ENCODE measurements around the gene TBC1D5.

TBC1D5 gene

DNA sequence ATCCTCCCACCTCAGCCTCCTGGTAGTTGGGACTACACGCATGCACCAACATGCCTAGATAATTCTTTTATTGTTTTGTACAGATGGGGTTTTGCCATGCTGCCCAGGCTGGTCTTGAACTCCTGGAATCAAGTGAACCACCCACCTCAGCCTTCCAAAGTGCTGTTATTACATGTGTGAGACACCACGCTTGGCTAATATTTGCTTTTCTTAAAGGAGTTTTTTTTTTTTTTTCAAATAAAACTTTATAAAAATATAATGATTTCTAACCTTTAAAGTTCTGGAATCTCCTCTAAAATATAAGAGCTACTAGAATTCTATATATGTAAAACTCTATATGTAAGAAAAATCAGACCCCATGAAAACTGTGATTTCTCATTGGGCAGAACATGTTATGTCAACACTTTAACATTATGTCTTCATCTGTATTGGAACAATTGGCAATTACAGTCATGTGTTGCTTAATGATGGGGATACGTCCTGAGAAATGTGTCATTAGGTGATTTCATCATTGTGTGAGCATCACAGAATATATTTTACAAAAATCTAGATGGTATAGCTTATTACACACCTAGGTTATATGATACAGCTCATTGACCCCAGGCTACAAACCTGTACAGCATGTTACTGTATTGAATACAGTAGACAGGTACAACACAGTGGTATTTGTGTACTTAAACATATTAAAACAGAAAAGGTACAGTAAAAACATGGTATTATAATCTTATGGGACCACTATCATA lies 480.6 kb downstream of the TBC1D5 start:
- Histone ChIP-seq H3K27me3 (ENCODE audit: control insufficient read depth in 1 of 2, insufficient read depth in 2 of 2, low read length in 2 of 2) (no peaks in the 10 kb centered on the region), H3K4me3 (ENCODE audit: low read depth in 1 of 2, low read length in 2 of 2) (no peak overlapping the region), H3K9me3 (ENCODE audit: low read length) (no peaks in the 10 kb centered on the region), H3K36me3 (ENCODE audit: insufficient read depth, low read length) (no peaks in the 10 kb centered on the region), H3K4me1 (ENCODE audit: insufficient read depth, low read length) (no peaks in the 10 kb centered on the region), H3K27ac (ENCODE audit: low read depth, low read length) (no peak overlapping the region), H3K9ac (ENCODE audit: low read length) (no peak overlapping the region)

DNA sequence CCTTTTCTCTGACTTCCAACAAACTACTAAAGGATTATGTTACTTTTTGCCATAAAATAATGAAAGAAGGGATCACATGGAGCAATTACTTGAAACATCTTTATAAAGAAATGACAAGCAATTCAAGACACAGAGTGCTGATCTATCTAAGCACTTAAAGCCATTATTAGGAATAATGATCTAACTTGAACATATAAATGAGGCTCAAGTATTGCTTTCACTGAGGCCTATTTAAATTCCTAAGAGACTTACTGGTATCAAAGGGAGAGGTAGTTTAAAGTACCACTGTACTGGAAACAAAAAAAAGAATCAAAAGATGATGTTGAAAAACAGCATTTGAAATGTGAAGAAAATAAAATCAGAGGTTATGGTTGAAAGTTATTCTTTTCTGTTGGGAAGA lies 482.2 kb downstream of the TBC1D5 start:
- H3K27ac ChIP-seq (ENCODE audit: low read depth, low read length), result no peak overlapping the region
- no peak overlapping the region for H3K9ac ChIP-seq (ENCODE audit: low read length)
- no peaks in the 10 kb centered on the region for H3K9me3 ChIP-seq (ENCODE audit: low read length)
- no peaks in the 10 kb centered on the region for H3K4me1 ChIP-seq (ENCODE audit: insufficient read depth, low read length)
- H3K4me3 ChIP-seq (ENCODE audit: low read depth in 1 of 2, low read length in 2 of 2), result no peak overlapping the region
- H3K27me3 ChIP-seq (ENCODE audit: control insufficient read depth in 1 of 2, insufficient read depth in 2 of 2, low read length in 2 of 2), result no peaks in the 10 kb centered on the region
- no peaks in the 10 kb centered on the region for H3K36me3 ChIP-seq (ENCODE audit: insufficient read depth, low read length)

DNA sequence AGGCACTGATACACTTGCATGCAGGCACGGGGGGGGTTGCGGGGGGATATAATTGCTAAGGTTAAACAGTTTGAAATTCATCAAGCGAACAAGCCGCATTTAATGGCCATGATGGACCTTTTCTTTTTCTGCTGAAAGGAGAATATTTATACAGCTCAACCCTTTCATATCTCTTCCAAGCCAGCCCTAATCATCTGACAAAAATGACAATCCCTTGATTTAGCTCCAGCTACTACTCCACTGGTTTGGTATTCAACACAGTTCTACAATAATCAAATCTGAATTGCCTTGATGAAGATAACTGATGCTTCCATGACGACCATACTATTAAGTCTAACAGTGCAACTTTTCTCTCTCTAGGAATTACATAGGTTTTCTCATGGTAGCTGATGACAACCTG lies 482.7 kb downstream of the TBC1D5 start:
- Histone ChIP-seq H3K27ac (ENCODE audit: low read depth, low read length) (no peak overlapping the region), H3K9me3 (ENCODE audit: low read length) (no peaks in the 10 kb centered on the region), H3K4me3 (ENCODE audit: low read depth in 1 of 2, low read length in 2 of 2) (no peak overlapping the region), H3K36me3 (ENCODE audit: insufficient read depth, low read length) (no peaks in the 10 kb centered on the region), H3K4me1 (ENCODE audit: insufficient read depth, low read length) (no peaks in the 10 kb centered on the region), H3K9ac (ENCODE audit: low read length) (no peak overlapping the region), H3K27me3 (ENCODE audit: control insufficient read depth in 1 of 2, insufficient read depth in 2 of 2, low read length in 2 of 2) (no peaks in the 10 kb centered on the region)

DNA sequence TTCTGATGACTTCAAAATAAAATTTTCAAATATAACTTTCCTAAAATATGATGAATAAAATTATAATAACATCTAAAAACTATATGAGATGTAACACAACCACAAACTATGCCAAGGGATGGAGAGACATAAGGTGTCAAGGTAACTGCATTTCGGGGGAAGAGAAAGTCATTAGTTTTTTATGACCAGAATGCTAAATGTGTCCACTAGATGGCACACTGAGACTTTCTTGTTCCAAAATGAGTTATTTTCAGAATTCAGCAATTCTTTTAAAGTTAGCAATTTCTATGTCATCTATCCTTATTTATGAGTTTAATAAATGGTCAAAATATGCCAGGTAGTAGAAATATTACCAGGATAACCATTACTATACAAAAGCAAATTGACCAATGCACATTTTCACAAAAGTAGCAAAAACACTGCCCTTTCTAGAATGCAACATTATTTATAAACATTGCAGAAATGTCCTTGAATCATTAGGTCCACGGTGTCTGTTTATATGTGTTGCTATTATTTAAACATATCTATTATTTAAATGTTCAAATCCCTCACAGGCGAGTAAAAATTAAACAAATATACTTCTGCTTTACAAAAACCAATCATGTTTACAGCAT lies 483.5 kb downstream of the TBC1D5 start:
- Histone ChIP-seq H3K36me3 (ENCODE audit: insufficient read depth, low read length) (no peaks in the 10 kb centered on the region), H3K4me1 (ENCODE audit: insufficient read depth, low read length) (no peaks in the 10 kb centered on the region), H3K27ac (ENCODE audit: low read depth, low read length) (no peak overlapping the region), H3K9me3 (ENCODE audit: low read length) (no peaks in the 10 kb centered on the region), H3K9ac (ENCODE audit: low read length) (no peak overlapping the region), H3K27me3 (ENCODE audit: control insufficient read depth in 1 of 2, insufficient read depth in 2 of 2, low read length in 2 of 2) (no peaks in the 10 kb centered on the region), H3K4me3 (ENCODE audit: low read depth in 1 of 2, low read length in 2 of 2) (no peak overlapping the region)

DNA sequence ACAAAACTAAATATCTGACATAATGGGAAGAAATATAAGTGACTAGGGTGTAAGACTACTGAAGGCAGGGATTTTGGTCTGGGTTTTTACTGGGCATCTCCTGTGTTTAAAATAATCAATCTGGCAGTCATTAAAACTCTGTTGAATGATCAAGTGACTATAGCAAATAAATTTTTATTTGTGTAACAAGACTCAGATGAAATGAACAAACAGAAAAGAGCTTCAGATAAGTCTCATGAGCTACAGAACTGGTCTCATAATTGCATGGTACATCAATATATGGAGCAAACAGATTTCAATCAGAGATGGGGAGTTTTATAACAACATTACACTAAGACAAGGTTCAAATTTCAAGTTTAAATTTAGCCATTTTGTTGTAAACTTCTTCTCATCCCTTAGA lies 485.2 kb downstream of the TBC1D5 start:
- no peaks in the 10 kb centered on the region for H3K27me3 ChIP-seq (ENCODE audit: control insufficient read depth in 1 of 2, insufficient read depth in 2 of 2, low read length in 2 of 2)
- no peak overlapping the region for H3K27ac ChIP-seq (ENCODE audit: low read depth, low read length)

DNA sequence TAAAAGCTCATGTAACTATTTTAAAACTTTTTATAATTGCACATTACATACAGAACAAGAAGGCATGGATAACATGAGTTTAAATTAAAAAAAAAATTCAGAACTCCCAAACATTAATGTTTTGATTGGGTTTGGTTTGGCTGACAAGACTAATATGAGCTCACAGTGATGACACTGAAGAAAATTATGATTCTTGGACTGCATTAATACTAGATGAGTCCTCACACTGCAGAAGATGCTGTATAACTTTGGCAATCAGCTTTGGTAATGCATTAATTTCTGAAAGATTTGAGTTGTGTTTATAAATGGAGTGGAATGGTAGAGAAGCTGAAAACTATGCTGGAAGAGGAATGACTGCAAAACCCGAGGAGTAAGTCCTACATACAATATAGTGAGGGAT lies 498.8 kb downstream of the TBC1D5 start:
- no peaks in the 10 kb centered on the region for H3K27me3 ChIP-seq (ENCODE audit: control insufficient read depth in 1 of 2, insufficient read depth in 2 of 2, low read length in 2 of 2)
- H3K36me3 ChIP-seq (ENCODE audit: insufficient read depth, low read length), result no peaks in the 10 kb centered on the region
- H3K9ac ChIP-seq (ENCODE audit: low read length), result no peak overlapping the region
- H3K4me3 ChIP-seq (ENCODE audit: low read depth in 1 of 2, low read length in 2 of 2), result no peak overlapping the region
- no peaks in the 10 kb centered on the region for H3K4me1 ChIP-seq (ENCODE audit: insufficient read depth, low read length)
- H3K27ac ChIP-seq (ENCODE audit: low read depth, low read length), result no peak overlapping the region
- H3K9me3 ChIP-seq (ENCODE audit: low read length), result no peaks in the 10 kb centered on the region

More for the DNA sequence above, 485.2 kb downstream of the TBC1D5 start:
- Histone ChIP-seq H3K4me3 (ENCODE audit: low read depth in 1 of 2, low read length in 2 of 2) (no peak overlapping the region), H3K36me3 (ENCODE audit: insufficient read depth, low read length) (no peaks in the 10 kb centered on the region), H3K4me1 (ENCODE audit: insufficient read depth, low read length) (no peaks in the 10 kb centered on the region), H3K9me3 (ENCODE audit: low read length) (no peaks in the 10 kb centered on the region), H3K9ac (ENCODE audit: low read length) (no peak overlapping the region)

DNA sequence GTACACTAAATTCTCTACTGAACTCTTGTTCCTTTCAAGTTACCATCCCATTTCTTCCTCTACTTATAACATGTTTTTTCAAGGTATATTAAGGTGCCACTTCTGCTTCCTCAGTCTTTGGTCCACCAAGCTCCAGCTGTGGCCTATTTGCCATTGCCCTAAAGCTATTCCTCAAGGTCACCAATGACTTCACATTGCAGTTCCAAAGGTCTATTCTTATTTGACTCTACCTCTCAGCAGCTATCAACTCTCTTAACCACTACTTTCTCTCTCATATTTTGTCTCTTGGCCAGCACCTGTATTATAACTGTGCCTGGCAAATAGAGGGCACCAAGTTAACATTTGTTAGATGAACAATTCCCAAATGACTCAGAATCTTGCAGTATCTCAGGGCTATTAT lies 503.0 kb downstream of the TBC1D5 start:
- no peak overlapping the region for H3K27ac ChIP-seq (ENCODE audit: low read depth, low read length)
- no peaks in the 10 kb centered on the region for H3K36me3 ChIP-seq (ENCODE audit: insufficient read depth, low read length)
- no peak overlapping the region for H3K9ac ChIP-seq (ENCODE audit: low read length)
- H3K9me3 ChIP-seq (ENCODE audit: low read length), result no peaks in the 10 kb centered on the region
- no peak overlapping the region for H3K4me3 ChIP-seq (ENCODE audit: low read depth in 1 of 2, low read length in 2 of 2)
- no peaks in the 10 kb centered on the region for H3K27me3 ChIP-seq (ENCODE audit: control insufficient read depth in 1 of 2, insufficient read depth in 2 of 2, low read length in 2 of 2)
- no peaks in the 10 kb centered on the region for H3K4me1 ChIP-seq (ENCODE audit: insufficient read depth, low read length)

DNA sequence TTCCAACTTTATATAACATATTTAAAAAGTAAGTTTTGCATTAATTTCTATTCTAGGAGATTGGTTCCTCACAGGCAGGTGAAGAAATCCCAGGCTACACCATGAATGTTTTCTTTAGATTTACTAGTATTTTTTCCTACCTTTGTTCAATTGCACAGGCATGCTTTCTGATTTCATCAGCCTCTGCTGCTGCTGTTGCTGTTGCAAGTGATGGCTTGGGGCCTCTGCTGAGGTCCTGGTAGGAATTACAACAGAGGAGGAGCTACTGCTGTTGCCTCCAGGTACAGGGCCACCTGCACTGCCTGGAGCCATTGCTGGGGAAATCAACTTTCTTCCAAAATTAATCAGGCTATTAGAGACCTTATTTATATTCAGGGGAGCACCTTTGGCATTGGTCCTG lies 504.4 kb downstream of the TBC1D5 start:
- Histone ChIP-seq H3K27me3 (ENCODE audit: control insufficient read depth in 1 of 2, insufficient read depth in 2 of 2, low read length in 2 of 2) (no peaks in the 10 kb centered on the region), H3K9me3 (ENCODE audit: low read length) (no peaks in the 10 kb centered on the region), H3K4me3 (ENCODE audit: low read depth in 1 of 2, low read length in 2 of 2) (no peak overlapping the region), H3K36me3 (ENCODE audit: insufficient read depth, low read length) (no peaks in the 10 kb centered on the region), H3K27ac (ENCODE audit: low read depth, low read length) (no peak overlapping the region), H3K4me1 (ENCODE audit: insufficient read depth, low read length) (no peaks in the 10 kb centered on the region), H3K9ac (ENCODE audit: low read length) (no peak overlapping the region)

DNA sequence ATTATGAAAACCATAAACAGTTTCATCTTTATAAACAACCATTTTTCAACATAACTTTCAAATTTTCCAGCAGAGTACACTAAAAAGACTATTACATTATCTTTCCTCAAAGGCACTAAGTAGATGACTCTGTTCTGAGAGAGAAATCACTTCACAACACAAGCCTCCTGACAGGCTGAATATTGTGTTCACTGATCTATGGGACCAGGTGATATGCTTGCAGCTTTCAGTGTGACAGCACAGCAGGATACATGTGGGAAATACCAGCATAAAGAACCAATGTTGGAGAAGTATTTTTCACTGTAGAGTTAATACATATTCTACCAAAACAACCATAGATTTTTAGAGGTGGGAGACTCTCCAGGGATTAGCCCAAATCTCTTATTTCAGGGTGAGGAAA lies 507.1 kb downstream of the TBC1D5 start:
- Histone ChIP-seq H3K27ac (ENCODE audit: low read depth, low read length) (no peak overlapping the region), H3K27me3 (ENCODE audit: control insufficient read depth in 1 of 2, insufficient read depth in 2 of 2, low read length in 2 of 2) (no peaks in the 10 kb centered on the region), H3K9me3 (ENCODE audit: low read length) (no peaks in the 10 kb centered on the region), H3K4me1 (ENCODE audit: insufficient read depth, low read length) (no peaks in the 10 kb centered on the region), H3K4me3 (ENCODE audit: low read depth in 1 of 2, low read length in 2 of 2) (no peak overlapping the region), H3K36me3 (ENCODE audit: insufficient read depth, low read length) (no peaks in the 10 kb centered on the region), H3K9ac (ENCODE audit: low read length) (no peak overlapping the region)

DNA sequence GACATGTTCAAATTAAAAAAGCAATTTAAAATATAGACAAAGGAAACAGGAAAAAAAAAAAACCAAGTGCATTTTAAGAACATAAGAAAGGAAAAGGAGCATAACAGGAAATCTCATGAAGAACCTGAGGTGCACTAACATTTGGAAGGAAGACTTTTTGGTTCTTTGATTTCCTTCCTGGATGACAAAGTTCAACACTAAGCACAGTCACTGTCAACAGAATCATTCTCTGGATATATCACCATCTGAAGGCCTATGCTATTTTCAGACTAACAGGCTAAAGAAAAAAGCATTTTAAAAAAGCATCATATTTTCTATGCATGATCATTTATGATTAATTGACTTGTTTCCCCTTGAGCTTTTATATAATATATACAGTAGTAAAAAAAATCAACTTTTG lies 508.0 kb downstream of the TBC1D5 start:
- H3K9me3 ChIP-seq (ENCODE audit: low read length), result no peaks in the 10 kb centered on the region

DNA sequence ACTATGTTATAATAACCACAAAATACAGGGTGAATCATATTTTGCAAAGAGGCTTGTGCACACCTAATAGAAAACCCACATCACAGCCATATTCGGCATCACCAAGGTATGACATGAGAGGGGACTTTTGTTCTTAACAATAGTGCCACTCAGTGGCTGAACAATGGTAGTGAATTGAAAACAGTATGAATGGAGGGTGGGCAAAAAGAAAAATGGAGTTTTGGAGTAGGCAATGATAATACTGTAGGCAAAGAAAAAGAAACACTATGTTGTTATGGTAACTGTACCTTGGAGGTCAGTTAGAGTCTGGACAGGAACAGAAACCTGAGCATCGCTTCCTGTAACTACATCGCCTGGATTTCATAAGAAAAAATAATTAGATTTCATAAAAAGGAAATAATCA lies 509.0 kb downstream of the TBC1D5 start:
- H3K4me1 ChIP-seq (ENCODE audit: insufficient read depth, low read length), result no peaks in the 10 kb centered on the region
- H3K27ac ChIP-seq (ENCODE audit: low read depth, low read length), result no peak overlapping the region
- no peak overlapping the region for H3K9ac ChIP-seq (ENCODE audit: low read length)
- no peaks in the 10 kb centered on the region for H3K36me3 ChIP-seq (ENCODE audit: insufficient read depth, low read length)
- H3K27me3 ChIP-seq (ENCODE audit: control insufficient read depth in 1 of 2, insufficient read depth in 2 of 2, low read length in 2 of 2), result no peaks in the 10 kb centered on the region
- H3K9me3 ChIP-seq (ENCODE audit: low read length), result no peaks in the 10 kb centered on the region
- H3K4me3 ChIP-seq (ENCODE audit: low read depth in 1 of 2, low read length in 2 of 2), result no peak overlapping the region

More for the DNA sequence above, 508.0 kb downstream of the TBC1D5 start:
- Histone ChIP-seq H3K36me3 (ENCODE audit: insufficient read depth, low read length) (no peaks in the 10 kb centered on the region), H3K4me3 (ENCODE audit: low read depth in 1 of 2, low read length in 2 of 2) (no peak overlapping the region), H3K27me3 (ENCODE audit: control insufficient read depth in 1 of 2, insufficient read depth in 2 of 2, low read length in 2 of 2) (no peaks in the 10 kb centered on the region), H3K27ac (ENCODE audit: low read depth, low read length) (no peak overlapping the region), H3K4me1 (ENCODE audit: insufficient read depth, low read length) (no peaks in the 10 kb centered on the region), H3K9ac (ENCODE audit: low read length) (no peak overlapping the region)

DNA sequence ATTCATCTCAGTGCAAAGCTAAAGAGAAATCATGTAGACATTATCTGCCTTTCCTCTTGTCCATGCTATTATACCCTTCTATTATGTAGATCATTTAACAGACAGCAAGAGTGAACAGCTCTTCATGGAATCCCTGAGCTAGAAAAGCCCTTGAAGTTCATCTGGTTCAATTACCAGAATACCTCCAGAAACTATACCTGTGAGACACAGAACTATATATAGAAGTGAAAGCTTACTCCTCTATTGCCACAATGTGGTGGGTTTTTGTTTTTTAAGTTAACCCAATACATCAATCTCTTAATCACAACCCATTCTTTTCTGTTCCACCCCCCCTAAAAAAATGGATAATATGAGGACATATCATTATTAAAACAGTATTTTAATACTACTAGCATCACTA lies 510.0 kb downstream of the TBC1D5 start:
- Histone ChIP-seq H3K9ac (ENCODE audit: low read length) (no peak overlapping the region), H3K4me1 (ENCODE audit: insufficient read depth, low read length) (no peaks in the 10 kb centered on the region), H3K36me3 (ENCODE audit: insufficient read depth, low read length) (no peaks in the 10 kb centered on the region), H3K4me3 (ENCODE audit: low read depth in 1 of 2, low read length in 2 of 2) (no peak overlapping the region), H3K9me3 (ENCODE audit: low read length) (no peaks in the 10 kb centered on the region), H3K27ac (ENCODE audit: low read depth, low read length) (no peak overlapping the region), H3K27me3 (ENCODE audit: control insufficient read depth in 1 of 2, insufficient read depth in 2 of 2, low read length in 2 of 2) (no peaks in the 10 kb centered on the region)

All from muscle layer of colon (tissue), 2 donors.